Panc1 (cell line): Measurements from ENCODE around the gene ADARB2. TPM values are rescaled to one million over a fixed set of nuclear protein-coding genes. Genes with fewer than 3 reads are reported as not detected.
"Not testable (repeated sequence)": the region's sequence is repeated elsewhere in the genome, so short reads cannot be mapped to it uniquely, and the experiment has no call there.

ENCODE experiments used
- ATAC-seq: fragments of 200-7000 bp; cut with Tn5 transposase; 2 replicates; pipeline ENCODE4 v1.9.1; 2020; ENCODE audit warnings: mild to moderate bottlenecking, moderate library complexity
- BruUV-seq: library from RNA; stranded (reverse); fragments of 400-500 nt; replicated peaks from 2 replicates; lab custom pipeline; 2021; lab: Mats Ljungman, UMichigan
- CTCF ChIA-PET: fragments of 300-600 bp; sonication (Branson Sonifier 250); formaldehyde crosslinking; loops from one replicate; lab custom pipeline; 2022; ENCODE audit warnings: antibody characterized with exemption; lab: Charles Lee
- POLR2A ChIA-PET: fragments of 300-600 bp; sonication (Branson Sonifier 250); formaldehyde crosslinking; loops from one replicate; lab custom pipeline; 2022; ENCODE audit warnings: antibody characterized with exemption; lab: Charles Lee
- DNase-seq: peaks from one replicate; pipeline ENCODE4 v3.0.0-alpha.2; 2010; ENCODE audit warnings: low read depth, low spot score
- H3K27ac ChIP-seq: 2 replicates; pipeline ENCODE4 v1.5.1; 2011; ENCODE audit warnings: mild to moderate bottlenecking, low read length, inconsistent platforms
- H3K27me3 ChIP-seq: fragments of 200-500 bp; sonication (Bioruptor generic); 2 replicates; pipeline ENCODE4 v1.6.0; 2014; ENCODE audit warnings: low read length, inconsistent platforms; ENCODE audit not compliant: control insufficient read depth, insufficient read depth
- H3K36me3 ChIP-seq: fragments of 200-500 bp; sonication (Bioruptor generic); 2 replicates; pipeline ENCODE4 v1.5.1; 2014; ENCODE audit warnings: inconsistent platforms, mild to moderate bottlenecking, low read length, moderate library complexity; ENCODE audit not compliant: control insufficient read depth, insufficient read depth
- H3K4me1 ChIP-seq: 2 replicates; pipeline ENCODE4 v1.5.1; 2011; ENCODE audit warnings: inconsistent platforms, mild to moderate bottlenecking, low read length, moderate library complexity; ENCODE audit not compliant: control insufficient read depth, insufficient read depth
- H3K4me3 ChIP-seq, 2 experiments: 2 replicates each; pipeline ENCODE4 v1.5.1; 2011 to 2012; ENCODE audit warnings: low read depth in 2 of 2, low read length in 2 of 2, mild to moderate bottlenecking in 2 of 2, inconsistent platforms in 1 of 2, moderate library complexity in 1 of 2
- H3K9me3 ChIP-seq: fragments of 200-500 bp; sonication (Bioruptor generic); 2 replicates; pipeline ENCODE4 v1.5.1; 2014; ENCODE audit warnings: low read depth, mild to moderate bottlenecking, inconsistent platforms, low read length, moderate library complexity; ENCODE audit not compliant: control insufficient read depth, insufficient read depth
- POLR2AphosphoS5 ChIP-seq: IDR thresholded peaks from 2 replicates; pipeline ENCODE4 v1.6.1; 2012; ENCODE audit warnings: mild to moderate bottlenecking, low read depth, low read length, moderate library complexity
- SIN3A ChIP-seq: IDR thresholded peaks from 2 replicates; pipeline ENCODE4 v1.6.1; 2012; ENCODE audit warnings: low read depth, mild to moderate bottlenecking, low read length, moderate library complexity, borderline replicate concordance; ENCODE audit not compliant: insufficient read depth
- TCF7L2 ChIP-seq: IDR thresholded peaks from 2 replicates; pipeline ENCODE4 v1.6.1; 2011; ENCODE audit warnings: mild to moderate bottlenecking, low read depth, low read length, inconsistent platforms
- in situ Hi-C: cut with HindIII; loops from 2 replicates; pipeline ENCODE4 v1.10.0; 2016; ENCODE audit warnings: low sequenced_read_pairs, low pct_unique_long_range_greater_than_20kb
- intact Hi-C: fragments of 100-400 bp; cut with micrococcal nuclease; formaldehyde crosslinking; loops from one replicate; pipeline ENCODE4 v1.10.0; 2022; ENCODE audit not compliant: unreplicated experiment
- total RNA-seq: library from RNA; stranded (reverse); gene quantifications from one replicate; pipeline ENCODE4 v1.2.1, GENCODE V29; 2021; ENCODE audit not compliant: unreplicated experiment
- TF ChIP-seq, protein P1 (sequence below): fragments of 450-650 bp; IDR thresholded peaks from 2 replicates; pipeline ENCODE4 v1.5.1; 2017; ENCODE audit warnings: mild to moderate bottlenecking
- TF ChIP-seq, protein P2 (sequence below), 2 experiments: IDR thresholded peaks; 2 replicates each; pipeline ENCODE4 v1.6.1; 2011 to 2012; ENCODE audit warnings: low read depth in 2 of 2, control low read depth in 1 of 2, low read length in 1 of 2, mild to moderate bottlenecking in 1 of 2, moderate library complexity in 1 of 2; ENCODE audit not compliant: insufficient read depth in 1 of 2

The ADARB2 gene
- total RNA-seq, 1 experiment from 2014 or later = 0.31 TPM

DNA sequence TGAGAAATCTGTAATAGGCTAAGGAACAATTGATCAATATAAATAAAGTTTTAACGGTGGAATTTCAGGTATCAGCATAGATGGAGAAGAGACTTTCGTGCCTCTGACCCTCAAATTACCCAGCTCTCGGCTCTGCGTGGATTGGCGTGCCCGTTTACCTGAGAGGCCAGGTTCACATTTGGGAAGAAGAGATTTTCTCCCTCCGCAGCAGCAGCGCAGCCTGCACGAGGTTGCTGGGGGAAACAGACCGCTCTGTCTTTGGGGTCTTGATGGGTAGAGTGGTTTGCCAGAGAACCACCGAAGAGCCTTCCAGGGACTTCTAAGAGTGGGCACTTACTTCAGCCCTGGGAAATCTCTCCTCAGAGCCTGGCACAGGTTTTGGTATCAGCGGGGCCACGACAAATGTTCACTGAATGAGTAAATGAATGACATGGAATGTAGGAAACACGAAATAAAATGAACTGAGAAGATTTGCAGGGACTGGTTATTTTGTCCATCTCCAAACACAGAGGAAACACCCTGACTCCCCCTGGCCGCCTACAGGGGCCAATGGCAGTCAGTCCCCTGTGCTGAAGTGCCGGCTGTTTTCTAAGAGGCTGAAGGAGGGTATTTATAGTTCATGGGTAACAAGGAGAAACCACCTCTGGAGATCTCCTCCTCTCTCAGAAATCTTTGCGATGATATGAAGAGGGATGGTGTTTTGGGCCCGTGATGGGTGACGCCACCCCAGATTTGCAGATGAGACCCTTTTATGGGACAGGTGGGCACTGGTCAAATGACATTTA, 338.5 kb downstream of the ADARB2 start:
- TF ChIP-seq, protein P1, sequence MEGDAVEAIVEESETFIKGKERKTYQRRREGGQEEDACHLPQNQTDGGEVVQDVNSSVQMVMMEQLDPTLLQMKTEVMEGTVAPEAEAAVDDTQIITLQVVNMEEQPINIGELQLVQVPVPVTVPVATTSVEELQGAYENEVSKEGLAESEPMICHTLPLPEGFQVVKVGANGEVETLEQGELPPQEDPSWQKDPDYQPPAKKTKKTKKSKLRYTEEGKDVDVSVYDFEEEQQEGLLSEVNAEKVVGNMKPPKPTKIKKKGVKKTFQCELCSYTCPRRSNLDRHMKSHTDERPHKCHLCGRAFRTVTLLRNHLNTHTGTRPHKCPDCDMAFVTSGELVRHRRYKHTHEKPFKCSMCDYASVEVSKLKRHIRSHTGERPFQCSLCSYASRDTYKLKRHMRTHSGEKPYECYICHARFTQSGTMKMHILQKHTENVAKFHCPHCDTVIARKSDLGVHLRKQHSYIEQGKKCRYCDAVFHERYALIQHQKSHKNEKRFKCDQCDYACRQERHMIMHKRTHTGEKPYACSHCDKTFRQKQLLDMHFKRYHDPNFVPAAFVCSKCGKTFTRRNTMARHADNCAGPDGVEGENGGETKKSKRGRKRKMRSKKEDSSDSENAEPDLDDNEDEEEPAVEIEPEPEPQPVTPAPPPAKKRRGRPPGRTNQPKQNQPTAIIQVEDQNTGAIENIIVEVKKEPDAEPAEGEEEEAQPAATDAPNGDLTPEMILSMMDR = no peak
- TF ChIP-seq, protein P2, sequence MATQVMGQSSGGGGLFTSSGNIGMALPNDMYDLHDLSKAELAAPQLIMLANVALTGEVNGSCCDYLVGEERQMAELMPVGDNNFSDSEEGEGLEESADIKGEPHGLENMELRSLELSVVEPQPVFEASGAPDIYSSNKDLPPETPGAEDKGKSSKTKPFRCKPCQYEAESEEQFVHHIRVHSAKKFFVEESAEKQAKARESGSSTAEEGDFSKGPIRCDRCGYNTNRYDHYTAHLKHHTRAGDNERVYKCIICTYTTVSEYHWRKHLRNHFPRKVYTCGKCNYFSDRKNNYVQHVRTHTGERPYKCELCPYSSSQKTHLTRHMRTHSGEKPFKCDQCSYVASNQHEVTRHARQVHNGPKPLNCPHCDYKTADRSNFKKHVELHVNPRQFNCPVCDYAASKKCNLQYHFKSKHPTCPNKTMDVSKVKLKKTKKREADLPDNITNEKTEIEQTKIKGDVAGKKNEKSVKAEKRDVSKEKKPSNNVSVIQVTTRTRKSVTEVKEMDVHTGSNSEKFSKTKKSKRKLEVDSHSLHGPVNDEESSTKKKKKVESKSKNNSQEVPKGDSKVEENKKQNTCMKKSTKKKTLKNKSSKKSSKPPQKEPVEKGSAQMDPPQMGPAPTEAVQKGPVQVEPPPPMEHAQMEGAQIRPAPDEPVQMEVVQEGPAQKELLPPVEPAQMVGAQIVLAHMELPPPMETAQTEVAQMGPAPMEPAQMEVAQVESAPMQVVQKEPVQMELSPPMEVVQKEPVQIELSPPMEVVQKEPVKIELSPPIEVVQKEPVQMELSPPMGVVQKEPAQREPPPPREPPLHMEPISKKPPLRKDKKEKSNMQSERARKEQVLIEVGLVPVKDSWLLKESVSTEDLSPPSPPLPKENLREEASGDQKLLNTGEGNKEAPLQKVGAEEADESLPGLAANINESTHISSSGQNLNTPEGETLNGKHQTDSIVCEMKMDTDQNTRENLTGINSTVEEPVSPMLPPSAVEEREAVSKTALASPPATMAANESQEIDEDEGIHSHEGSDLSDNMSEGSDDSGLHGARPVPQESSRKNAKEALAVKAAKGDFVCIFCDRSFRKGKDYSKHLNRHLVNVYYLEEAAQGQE (IDR thresholded peaks at IDR 0.05; ENCODE audit: insufficient read depth in 1 of 2, low read depth in 2 of 2, low read length in 1 of 2) = no peak
- TF ChIP-seq TCF7L2 (no peak), POLR2AphosphoS5 (no peak), SIN3A (no peak)
- no peaks in the 10 kb centered on the region for H3K36me3 ChIP-seq
- no TSS peak for BruUV-seq
- POLR2A ChIA-PET = no interaction called here
- H3K4me3 ChIP-seq = no peak overlapping the region
- no peaks in the 10 kb centered on the region for H3K9me3 ChIP-seq
- H3K4me1 ChIP-seq = no peaks in the 10 kb centered on the region; the same call in 1 of the 2 replicates
- intact Hi-C loops = no loop called here
- in situ Hi-C loops = no loop called here
- DNase-seq (no peak), ATAC-seq (no peak)
- no peak overlapping the region for H3K27ac ChIP-seq
- no peaks in the 10 kb centered on the region for H3K27me3 ChIP-seq
- CTCF ChIA-PET = no interaction called here

DNA sequence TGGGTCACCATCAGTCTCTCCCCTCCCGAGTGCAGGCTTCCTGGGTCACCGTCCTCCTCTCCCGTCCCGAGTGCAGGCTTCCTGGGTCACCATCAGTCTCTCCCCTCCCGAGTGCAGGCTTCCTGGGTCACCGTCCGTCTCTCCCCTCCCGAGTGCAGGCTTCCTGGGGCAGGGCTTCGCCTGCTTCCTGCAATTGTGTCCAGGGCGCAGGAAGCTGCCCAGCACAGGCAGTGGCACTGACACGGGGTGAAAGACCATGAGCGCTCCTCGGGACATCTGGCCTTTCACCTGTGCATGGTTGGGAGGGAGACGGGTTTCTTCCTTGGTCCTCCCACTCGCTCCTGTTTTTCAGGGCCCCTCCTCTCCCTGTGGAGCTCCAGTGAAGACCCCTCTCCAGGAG, 339.2 kb downstream of the ADARB2 start:
- H3K27ac ChIP-seq, H3K36me3 ChIP-seq, CTCF ChIA-PET, BruUV-seq, in situ Hi-C loops, H3K4me3 ChIP-seq, intact Hi-C loops, POLR2A ChIA-PET, H3K4me1 ChIP-seq, H3K27me3 ChIP-seq, DNase-seq, ATAC-seq, H3K9me3 ChIP-seq: not testable (repeated sequence)

DNA sequence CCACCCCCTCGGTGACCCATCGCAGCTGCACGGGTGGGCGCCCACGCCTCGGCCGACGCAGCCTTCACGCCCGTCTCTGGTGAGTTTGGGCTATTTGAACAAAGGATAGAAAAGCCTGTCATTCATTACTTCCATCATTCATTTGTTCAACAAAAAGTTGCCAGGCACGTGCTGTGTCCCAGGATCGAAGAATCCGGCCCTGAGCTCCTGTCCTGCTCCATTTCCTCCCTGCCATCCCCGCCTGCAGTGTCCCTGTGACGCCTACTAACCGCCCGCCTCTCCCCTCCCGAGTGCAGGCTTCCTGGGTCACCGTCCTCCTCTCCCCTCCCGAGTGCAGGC, 341.1 kb downstream of the ADARB2 start:
- no peaks in the 10 kb centered on the region for H3K9me3 ChIP-seq
- in situ Hi-C loops = no loop called here
- H3K36me3 ChIP-seq = no peaks in the 10 kb centered on the region

More for the DNA sequence above, 341.1 kb downstream of the ADARB2 start:
- TF ChIP-seq, protein P1 = no peak
- TF ChIP-seq TCF7L2 (no peak), POLR2AphosphoS5 (no peak), SIN3A (no peak)
- TF ChIP-seq, protein P2 (IDR thresholded peaks at IDR 0.05; ENCODE audit: insufficient read depth in 1 of 2, low read depth in 2 of 2, low read length in 1 of 2) = no peak
- ChIA-PET POLR2A (no interaction called here), CTCF (no interaction called here)
- ATAC-seq (no peak), DNase-seq (no peak)
- Histone ChIP-seq H3K4me1 (no peaks in the 10 kb centered on the region; the same call in 1 of the 2 replicates), H3K27me3 (no peaks in the 10 kb centered on the region), H3K4me3 (no peak overlapping the region), H3K27ac (no peak overlapping the region)
- no TSS peak for BruUV-seq
- intact Hi-C loops = no loop called here
